Stimulated activated CD4-positive, alpha-beta T cell treated with anti-CD3 and anti-CD28 coated beads, Interleukin-12 subunit alpha, Interleukin-12 subunit beta, amount 100 ng/mL, for 48 hours (primary cell): ENCODE data around the gene RHOF.
A peak's percentile ranks its signal among the peaks of the same experiment; 100 is the strongest.
"Not testable (repeated sequence)": the region's sequence is repeated elsewhere in the genome, so short reads cannot be mapped to it uniquely, and the experiment has no call there.

ENCODE experiments used
- DNase-seq, 3 donors: peaks; one replicate each; pipeline ENCODE4 v3.0.0-alpha.2; 2020; ENCODE audit warnings: low read depth in 2 of 3, low spot score in 1 of 3

Gene RHOF

GRCh38 chr12:121749267-121749666 is 44.2 kb downstream of the RHOF start:
- DNase-seq, result no peak

GRCh38 chr12:121748571-121749265 is 44.8 kb downstream of the RHOF start:
- peak in 1 of 3 donors; percentile 8 for DNase-seq

GRCh38 chr12:121748218-121748570 is 45.3 kb downstream of the RHOF start:
- DNase-seq, result no peak

GRCh38 chr12:121745545-121745944 is 47.9 kb downstream of the RHOF start:
- not testable (repeated sequence) for DNase-seq

- DNase-seq, result no peak
Measured at GRCh38 chr12:121741743-121742142, 51.7 kb downstream of the RHOF start.

- no peak for DNase-seq
Measured at GRCh38 chr12:121740847-121741246, 52.6 kb downstream of the RHOF start.

- no peak for DNase-seq
Measured at GRCh38 chr12:121738340-121738858, 55.1 kb downstream of the RHOF start.

- no peak for DNase-seq
Measured at GRCh38 chr12:121733849-121734248, 59.6 kb downstream of the RHOF start.

GRCh38 chr12:121731473-121731872 is 62.0 kb downstream of the RHOF start:
- no peak for DNase-seq

GRCh38 chr12:121729021-121729420 is 64.5 kb downstream of the RHOF start:
- no peak for DNase-seq
